K562 (cell line): ENCODE results near the gene CCNQ. TPM values are rescaled to one million over a fixed set of nuclear protein-coding genes. Genes with fewer than 3 reads are reported as not detected.

Experiments used
- ATAC-seq: fragments of 200-7000 bp; cut with Tn5 transposase; 3 replicates; pipeline ENCODE4 v1.9.1; 2020; ENCODE audit warnings: moderate library complexity
- BruUV-seq: library from RNA; stranded (reverse); fragments of 400-500 nt; replicated peaks from 2 replicates; lab custom pipeline; 2021; lab: Mats Ljungman, UMichigan
- CTCF ChIA-PET: fragments of 300-600 bp; formaldehyde crosslinking; extraction: SDS; loops from one replicate; lab custom pipeline; 2021; ENCODE audit warnings: low intra/inter-chr PET ratio; lab: Yijun Ruan, JAX
- POLR2A ChIA-PET: fragments of 300-600, 350-650 bp; sonication (Branson Sonifier 250); formaldehyde crosslinking; extraction: SDS; loops from one replicate; lab custom pipeline; 2021; ENCODE audit warnings: antibody characterized with exemption, inconsistent platforms; lab: Yijun Ruan, JAX
- DNase-seq, 4 experiments: peaks; one replicate each; pipeline versions ENCODE4 v3.0.0 to v3.0.0-alpha.2; 2011 to 2018; ENCODE audit warnings: low spot score in 3 of 4, mixed read lengths in 3 of 4; ENCODE audit errors: extremely low read depth in 1 of 4
- FAIRE-seq: peaks from 2 replicates; lab custom pipeline; 2011; peaks lifted over from hg19 to GRCh38; lab: Jason Lieb, UNC
- H2AFZ ChIP-seq: 2 replicates; pipeline ENCODE4 v1.6.0; 2011; ENCODE audit warnings: low read depth, low read length, control low read depth, inconsistent platforms
- H3K27ac ChIP-seq: fragments of 200-600 bp; 3 replicates; pipeline ENCODE4 v1.8.0; 2011; ENCODE audit warnings: low read depth, mild to moderate bottlenecking, control low read depth, inconsistent platforms, low read length, moderate library complexity, mixed read lengths; ENCODE audit errors: extremely low read depth
- H3K27me3 ChIP-seq, 2 experiments: fragments of 300-600 bp in 1 of 2; 2 replicates in 1 of 2; 3 replicates in 1 of 2; pipeline versions ENCODE4 v1.6.0 to v1.8.0; 2011; ENCODE audit warnings: inconsistent platforms in 2 of 2, low read length in 2 of 2, mild to moderate bottlenecking in 1 of 2, mixed read lengths in 1 of 2, moderate library complexity in 1 of 2; ENCODE audit not compliant: control insufficient read depth in 2 of 2, insufficient read depth in 2 of 2
- H3K36me3 ChIP-seq: fragments of 300-600 bp; 3 replicates; pipeline ENCODE4 v1.8.0; 2011; ENCODE audit warnings: mild to moderate bottlenecking, low read length, inconsistent platforms; ENCODE audit not compliant: control insufficient read depth, insufficient read depth
- H3K4me1 ChIP-seq, 2 experiments: fragments of 200-600 bp in 1 of 2; replicated peaks in 1 of 2; 2 replicates in 1 of 2; 3 replicates in 1 of 2; pipeline versions ENCODE4 v1.5.1 to v1.8.0; 2011; ENCODE audit warnings: inconsistent platforms in 2 of 2, low read length in 2 of 2, mild to moderate bottlenecking in 1 of 2, mixed read lengths in 1 of 2, moderate library complexity in 1 of 2; ENCODE audit not compliant: control insufficient read depth in 2 of 2, insufficient read depth in 2 of 2
- H3K4me2 ChIP-seq: 2 replicates; pipeline ENCODE4 v1.6.1; 2011; ENCODE audit warnings: low read length, control low read depth, inconsistent platforms, mixed read lengths; ENCODE audit not compliant: insufficient read depth
- H3K4me3 ChIP-seq: fragments of 200-600 bp; sonication (generic), shearing (Covaris generic); 2 replicates; pipeline ENCODE4 v1.5.1; 2016; ENCODE audit warnings: control low read depth, inconsistent platforms
- H3K79me2 ChIP-seq: fragments of 200-600 bp; 3 replicates; pipeline ENCODE4 v1.8.0; 2011; ENCODE audit warnings: low read length, inconsistent platforms; ENCODE audit not compliant: control insufficient read depth, insufficient read depth
- H3K9ac ChIP-seq, 2 experiments: 2 replicates each; pipeline versions ENCODE4 v1.6.0 to v1.6.1; 2011; ENCODE audit warnings: low read depth in 2 of 2, low read length in 2 of 2, control low read depth in 1 of 2, inconsistent platforms in 1 of 2, mild to moderate bottlenecking in 1 of 2, mixed read lengths in 1 of 2; ENCODE audit not compliant: insufficient read depth in 1 of 2
- H3K9me1 ChIP-seq: one replicate; pipeline ENCODE4 v1.6.0; 2011; ENCODE audit warnings: inconsistent platforms, mild to moderate bottlenecking, low read length, moderate library complexity; ENCODE audit not compliant: control insufficient read depth, insufficient read depth
- H3K9me3 ChIP-seq: replicated peaks from 2 replicates; pipeline ENCODE4 v1.5.1; 2011; ENCODE audit warnings: low read depth, low read length, inconsistent platforms; ENCODE audit not compliant: control insufficient read depth, insufficient read depth
- H4K20me1 ChIP-seq: replicated peaks from 2 replicates; pipeline ENCODE4 v1.6.1; 2011; ENCODE audit warnings: low read length, inconsistent platforms, mixed read lengths; ENCODE audit not compliant: control insufficient read depth, insufficient read depth
- CEBPG ChIP-seq, 3 experiments: fragments of 200-800 bp in 1 of 3; sonication (Bioruptor generic) in 1 of 3; sonication (generic) in 1 of 3; formaldehyde crosslinking in 1 of 3; IDR thresholded peaks in 2 of 3; conservative IDR thresholded peaks in 1 of 3; 2 replicates each; pipeline versions ENCODE4 v1.6.1 to v1.8.0; 2016 to 2022; ENCODE audit warnings: missing compliant biosample characterization in 2 of 3, missing genetic modification characterization in 2 of 3, mild to moderate bottlenecking in 1 of 3, missing genetic modification reagents in 1 of 3
- GTF2A2 ChIP-seq: IDR thresholded peaks from 2 replicates; pipeline ENCODE4 v1.6.1; 2016; ENCODE audit warnings: mild to moderate bottlenecking, missing genetic modification characterization, missing compliant biosample characterization
- L3MBTL2 ChIP-seq: fragments of 450-650 bp; IDR thresholded peaks from 2 replicates; pipeline ENCODE4 v1.6.1; 2016; ENCODE audit warnings: mild to moderate bottlenecking, moderate library complexity
- POLR2AphosphoS2 ChIP-seq: IDR thresholded peaks from 2 replicates; pipeline ENCODE4 v1.6.1; 2012; ENCODE audit warnings: low read length, improper control_type of control experiment
- RUNX1 ChIP-seq: sonication (generic); IDR thresholded peaks from 2 replicates; pipeline ENCODE4 v1.6.1; 2016; ENCODE audit warnings: antibody characterized with exemption, low read depth
- SRF ChIP-seq, 2 experiments: fragments of 250-450, 450-650 bp in 1 of 2; sonication (Bioruptor Pico) in 1 of 2; sonication (generic) in 1 of 2; formaldehyde crosslinking; IDR thresholded peaks; 2 replicates each; pipeline versions ENCODE4 v1.5.0 to v1.5.1; 2020 to 2022; ENCODE audit warnings: mild to moderate bottlenecking in 1 of 2, missing genetic modification reagents in 1 of 2
- ZNF324 ChIP-seq: fragments of 250-450 bp; sonication (Bioruptor Pico); IDR thresholded peaks from 2 replicates; pipeline ENCODE4 v1.4.0; 2020; ENCODE audit warnings: mild to moderate bottlenecking
- WGBS: fragments of 100-300 bp; shearing (Covaris generic); methylation state at CpG from one replicate; pipeline ENCODE4 v1.1.6; 2016; ENCODE audit warnings: low coverage, mixed read lengths; ENCODE audit not compliant: insufficient coverage; ENCODE audit errors: missing lambda C conversion rate; 5-methylcytosine and 5-hydroxymethylcytosine counted together
- in situ Hi-C: fragments of 300-500 bp; cut with MboI; formaldehyde crosslinking; loops from 4 replicates; pipeline ENCODE4 v1.15.0; 2018; ENCODE audit warnings: inconsistent platforms, mixed read lengths
- intact Hi-C: fragments of 100-400 bp; cut with micrococcal nuclease; formaldehyde crosslinking; loops from 2 replicates; pipeline ENCODE4 v1.14.2; 2022
- polyA plus RNA-seq, 8 experiments: library from polyadenylated mRNA; depleted of rRNA in 4 of 8; stranded (reverse) in 5 of 8; unstranded in 3 of 8; fragments of >200 nt; fragmentation: Nextera tagmentation in 2 of 8; fragmentation: Illumina TruSeq in 1 of 8; extraction: Ambion mirVana in 2 of 8; extraction: Trizol in 1 of 8; gene quantifications; 2 replicates each; pipeline versions ENCODE4 v1.2.1 to v1.2.3, GENCODE V29; 2011 to 2014; ENCODE audit warnings: inconsistent platforms in 1 of 8, missing spikeins in 1 of 8
- total RNA-seq, 7 experiments: library from RNA; depleted of rRNA in 6 of 7; stranded (reverse); fragments of >200 nt in 6 of 7; fragmentation: Illumina TruSeq in 2 of 7; extraction: Trizol in 2 of 7; gene quantifications; 2 replicates each; pipeline versions ENCODE4 v1.2.1 to v1.2.3, GENCODE V29; 2011 to 2021; ENCODE audit warnings: low replicate concordance in 1 of 7
- TF ChIP-seq, protein P1 (sequence below): sonication (generic); formaldehyde crosslinking; IDR thresholded peaks from 2 replicates; pipeline ENCODE4 v1.9.0; 2022; ENCODE audit warnings: mild to moderate bottlenecking, missing genetic modification reagents
- TF ChIP-seq, protein P2 (sequence below): sonication (generic); formaldehyde crosslinking; IDR thresholded peaks from 2 replicates; pipeline ENCODE4 v1.5.0; 2020; ENCODE audit warnings: missing genetic modification reagents

Gene CCNQ
- total and polyA plus RNA-seq, 9 of the 15 experiments (the other 6 are each of a cell fraction or from before 2014, with no cell fraction given), result 0.92 to 53.8 (median 25.3) TPM

DNA sequence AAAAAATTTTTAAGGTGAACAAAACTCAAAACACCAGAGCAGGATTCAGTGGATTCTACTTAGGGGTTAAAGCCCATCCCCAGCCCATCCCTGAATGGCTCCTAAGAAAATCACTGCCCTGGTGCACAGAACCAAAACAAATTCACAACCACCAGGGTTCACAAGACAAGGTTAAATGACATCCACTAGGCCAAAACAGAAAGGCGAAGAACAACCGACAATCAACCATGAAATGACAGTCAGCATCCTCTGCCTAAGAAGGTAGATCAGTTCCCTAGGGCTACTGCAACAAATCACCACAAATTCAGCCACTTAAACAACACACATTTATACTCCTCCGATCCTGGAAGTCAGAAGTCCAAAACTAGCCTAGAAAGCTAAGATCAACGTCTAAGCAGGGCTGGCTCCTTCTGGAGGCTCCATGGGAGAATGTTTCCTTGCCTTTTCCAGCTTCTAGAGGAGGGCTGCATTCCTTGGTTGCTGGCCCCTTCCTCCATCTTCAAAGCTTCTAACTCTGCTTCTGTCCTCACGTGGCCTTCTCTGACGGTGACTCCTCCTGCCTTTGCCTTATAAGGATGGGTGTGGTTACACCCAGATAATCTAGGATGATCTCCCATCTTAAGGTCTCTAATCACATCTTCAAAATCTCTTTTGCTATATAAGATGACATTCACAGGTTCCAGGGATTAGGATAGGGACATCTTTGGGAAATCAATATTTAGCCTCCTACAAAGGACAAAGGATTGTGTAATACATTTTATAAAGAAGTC, 1.8 kb downstream of the CCNQ start:
- WGBS, result 49% methylated on average over 4 of the region's 6 CpGs
- Histone ChIP-seq H2AFZ (no peak overlapping the region), H3K9ac (no peak overlapping the region), H4K20me1 (no peaks in the 10 kb centered on the region), H3K9me3 (no peaks in the 10 kb centered on the region), H3K79me2 (peaks cover 22% of the 10 kb centered on the region; the same call in 2 of the 3 replicates), H3K4me2 (no peak overlapping the region; the same call in 1 of the 2 replicates), H3K4me3 (no peak overlapping the region), H3K4me1 (peaks cover 8 to 18% of the 10 kb centered on the region in 2 experiments; a peak in 4 of 5 replicates), H3K9me1 (no peaks in the 10 kb centered on the region), H3K27ac (no peak overlapping the region), H3K36me3 (peaks cover 35% of the 10 kb centered on the region; the same call in 2 of the 3 replicates), H3K27me3 (0 out of 5 replicates have a peak, but pooled peaks cover 0 to 5% of the 10 kb centered on the region in 2 experiments)
- DNase-seq (peak in 1 of 4 experiments; percentile 25), FAIRE-seq (no peak), ATAC-seq (no peak)
- TF ChIP-seq, protein P1, sequence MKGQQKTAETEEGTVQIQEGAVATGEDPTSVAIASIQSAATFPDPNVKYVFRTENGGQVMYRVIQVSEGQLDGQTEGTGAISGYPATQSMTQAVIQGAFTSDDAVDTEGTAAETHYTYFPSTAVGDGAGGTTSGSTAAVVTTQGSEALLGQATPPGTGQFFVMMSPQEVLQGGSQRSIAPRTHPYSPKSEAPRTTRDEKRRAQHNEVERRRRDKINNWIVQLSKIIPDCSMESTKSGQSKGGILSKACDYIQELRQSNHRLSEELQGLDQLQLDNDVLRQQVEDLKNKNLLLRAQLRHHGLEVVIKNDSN (CRISPR knock-in tag), result peak; percentile 68
- no peak for TF ChIP-seq RUNX1
- peak in 1 of 2 experiments; percentile 91; a peak in 2 of 4 replicates for TF ChIP-seq SRF (CRISPR knock-in tag; IDR thresholded peaks at IDR 0.05)
- TF ChIP-seq GTF2A2 (tag), result no peak
- TF ChIP-seq ZNF324 (CRISPR knock-in tag), result no peak
- no peak for TF ChIP-seq POLR2AphosphoS2
- no peak for TF ChIP-seq CEBPG (CRISPR knock-in tag; IDR thresholded peaks at IDR 0.05)
- TF ChIP-seq CEBPG (tag; conservative IDR thresholded peaks at IDR 0.05 in 1 of 2, IDR thresholded peaks at IDR 0.05 in 1 of 2), result 0 out of 4 replicates have a peak, but pooled peaks have one; percentile 19 to 21
- TF ChIP-seq, protein P2, sequence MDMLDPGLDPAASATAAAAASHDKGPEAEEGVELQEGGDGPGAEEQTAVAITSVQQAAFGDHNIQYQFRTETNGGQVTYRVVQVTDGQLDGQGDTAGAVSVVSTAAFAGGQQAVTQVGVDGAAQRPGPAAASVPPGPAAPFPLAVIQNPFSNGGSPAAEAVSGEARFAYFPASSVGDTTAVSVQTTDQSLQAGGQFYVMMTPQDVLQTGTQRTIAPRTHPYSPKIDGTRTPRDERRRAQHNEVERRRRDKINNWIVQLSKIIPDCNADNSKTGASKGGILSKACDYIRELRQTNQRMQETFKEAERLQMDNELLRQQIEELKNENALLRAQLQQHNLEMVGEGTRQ (CRISPR knock-in tag), result peak; percentile 70
- TF ChIP-seq L3MBTL2, result peak; percentile 57
- in situ Hi-C loops (no loop called here), intact Hi-C loops (no loop called here)
- BruUV-seq, result TSS peak; percentile 51
- ChIA-PET CTCF (no interaction called here), POLR2A (no interaction called here)
